Kidney (tissue), 14 donors: ENCODE results near the gene FAM149A. TPM values are rescaled to one million over a fixed set of nuclear protein-coding genes. Genes with fewer than 3 reads are reported as not detected.
A peak's percentile ranks its signal among the peaks of the same experiment; 100 is the strongest.

ENCODE experiments used
- DNase-seq, 5 donors: peaks; one replicate each; pipeline ENCODE4 v3.0.0-alpha.2; 2013 to 2020
- FAIRE-seq: peaks from 2 replicates; lab custom pipeline; 2012; peaks lifted over from hg19 to GRCh38; lab: Jason Lieb, UNC
- H3K27ac ChIP-seq, 2 donors: one replicate each; pipeline ENCODE4 v1.7.0; 2013; ENCODE audit warnings: low read depth in 2 of 2, low read length in 2 of 2, inconsistent platforms in 1 of 2
- H3K27me3 ChIP-seq: one replicate; pipeline ENCODE4 v1.7.1; 2013; ENCODE audit warnings: low read length, inconsistent platforms; ENCODE audit not compliant: control insufficient read depth, insufficient read depth
- H3K36me3 ChIP-seq, 3 donors: one replicate each; pipeline versions ENCODE4 v1.7.0 to v1.7.1; 2013; ENCODE audit warnings: low read length in 3 of 3, control low read depth in 1 of 3, inconsistent platforms in 1 of 3; ENCODE audit not compliant: insufficient read depth in 3 of 3, control insufficient read depth in 2 of 3
- H3K4me1 ChIP-seq, 3 donors: one replicate each; pipeline versions ENCODE4 v1.7.0 to v1.7.1; 2013; ENCODE audit warnings: low read length in 3 of 3, inconsistent platforms in 1 of 3, low read depth in 1 of 3; ENCODE audit not compliant: control insufficient read depth in 2 of 3, insufficient read depth in 2 of 3
- H3K4me3 ChIP-seq, 3 donors: one replicate each; pipeline versions ENCODE4 v1.7.0 to v1.8.1; 2013; ENCODE audit warnings: low read length in 3 of 3, control low read depth in 1 of 3, inconsistent platforms in 1 of 3
- H3K9ac ChIP-seq, 3 donors: one replicate each; pipeline versions ENCODE4 v1.7.0 to v1.7.1; 2013; ENCODE audit warnings: low read length in 3 of 3, control low read depth in 1 of 3, inconsistent platforms in 1 of 3
- H3K9me3 ChIP-seq, 3 donors: one replicate each; pipeline versions ENCODE4 v1.7.0 to v1.7.1; 2013; ENCODE audit warnings: low read length in 3 of 3, control low read depth in 1 of 3, inconsistent platforms in 1 of 3; ENCODE audit not compliant: control insufficient read depth in 2 of 3, insufficient read depth in 1 of 3
- intact Hi-C: fragments of 100-400 bp; cut with DNase I; formaldehyde crosslinking; loops from one replicate; pipeline ENCODE4 v1.11.1; 2022
- polyA plus RNA-seq: library from polyadenylated mRNA; stranded (reverse); fragments of 350-450 nt; fragmentation: Illumina TruSeq; extraction: RNeasy Lipid Tissue Mini Kit (QIAGEN cat#74804); gene quantifications from one replicate; pipeline ENCODE4 v1.2.3, GENCODE V29; 2014; ENCODE audit warnings: low read depth, low replicate concordance; ENCODE audit not compliant: insufficient read depth
- total RNA-seq: library from RNA; stranded (reverse); fragmentation: NEBNext Ultra II Directional; extraction: Animal tissue kit (Norgen Biotek cat#: 25700); gene quantifications from one replicate; pipeline ENCODE4 v1.2.1, GENCODE V29; 2021
- TF ChIP-seq, protein P1 (sequence below): IDR thresholded peaks from 3 replicates; pipeline ENCODE4 v1.5.1; 2012; ENCODE audit warnings: mild to moderate bottlenecking, moderate library complexity, borderline replicate concordance; ENCODE audit not compliant: insufficient read depth; ENCODE audit errors: extremely low read depth
- donor health status: control.
- donor health status: control.
- donor health status: control.
- donor health status: control.
- donor health status: control.
- donor health status: DM: yes; HTN: yes; CAD: no.
- donor health status: Normal renal cell carcinoma (clear cell type).

FAM149A gene
- total and polyA plus RNA-seq, 2 donors from 2014 or later, result 32.4 to 37.8 TPM

DNA sequence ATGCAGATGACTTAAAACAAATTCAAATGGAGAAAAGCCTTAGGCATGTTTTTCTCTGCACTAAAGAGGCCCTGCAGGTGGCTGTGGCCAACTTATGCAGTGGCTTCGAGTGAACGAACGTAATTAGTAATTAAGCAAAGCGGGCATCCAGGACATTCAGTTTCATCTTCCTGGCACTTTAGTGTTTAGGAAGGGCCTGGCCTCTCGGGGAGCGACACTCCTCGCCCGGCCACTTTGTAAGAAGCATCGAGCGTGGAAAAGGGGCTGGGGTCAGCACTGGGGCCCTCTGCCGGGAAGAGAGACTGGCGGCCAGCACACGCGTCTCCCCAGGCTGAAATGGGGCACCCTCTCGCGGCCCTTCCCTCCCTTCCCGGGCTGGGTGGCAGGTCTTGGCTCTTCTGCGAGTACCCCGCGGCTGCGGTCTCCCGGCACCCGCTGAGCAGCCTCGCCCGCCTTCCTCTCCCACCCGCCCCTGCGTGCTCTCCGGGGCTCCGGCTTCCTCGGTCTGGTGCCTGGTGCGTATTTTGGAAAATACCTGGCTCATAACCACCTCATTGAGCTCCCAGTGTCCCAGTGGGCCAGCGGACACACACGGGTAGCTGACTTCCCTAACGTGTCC is 86.2 kb downstream of the FAM149A start:
- FAIRE-seq, result no peak

DNA sequence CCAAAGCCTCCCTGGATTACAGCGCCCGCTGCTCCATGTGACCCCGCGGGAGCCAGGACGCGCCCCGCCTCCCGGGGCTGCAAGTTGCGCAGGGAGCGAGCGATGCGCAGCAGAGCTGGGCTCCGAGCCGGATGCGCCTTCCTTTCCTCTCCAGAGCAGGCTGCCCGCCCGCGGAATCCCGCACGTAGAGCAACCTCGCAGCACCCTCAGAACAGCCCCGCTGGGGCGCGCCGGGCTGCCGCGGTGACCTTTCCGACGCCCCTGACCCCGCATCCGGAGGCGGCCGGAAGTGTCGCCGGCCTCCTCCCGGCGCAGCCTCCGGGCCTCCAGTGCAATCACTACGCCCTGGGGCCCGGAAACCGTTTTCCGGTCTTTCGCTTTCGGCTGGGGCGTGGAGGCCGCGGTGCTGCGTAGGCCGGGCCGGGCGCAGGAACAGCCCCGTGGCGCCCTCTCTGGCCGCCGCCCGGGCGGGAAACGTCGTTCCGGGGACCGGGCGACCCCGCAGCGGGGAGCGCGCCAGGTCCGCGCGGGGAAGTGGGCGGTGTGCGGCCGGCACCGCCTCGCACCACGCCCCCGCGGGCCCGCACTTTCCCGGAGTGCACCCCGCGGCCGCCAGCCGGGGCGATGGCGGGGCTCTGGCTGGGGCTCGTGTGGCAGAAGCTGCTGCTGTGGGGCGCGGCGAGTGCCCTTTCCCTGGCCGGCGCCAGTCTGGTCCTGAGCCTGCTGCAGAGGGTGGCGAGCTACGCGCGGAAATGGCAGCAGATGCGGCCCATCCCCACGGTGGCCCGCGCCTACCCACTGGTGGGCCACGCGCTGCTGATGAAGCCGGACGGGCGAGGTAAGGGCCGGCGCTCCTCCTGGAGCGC is 86.9 kb downstream of the FAM149A start, which contains the start of gene CYP4V2:
Gene CYP4V2 (plus strand): TSS at position 368 of the 866 bp plus-strand sequence. CDS start 257 bp downstream, at position 625.
- peak; percentile 77 to 96 (median 83) for DNase-seq
- intact Hi-C loops, result no loop called here
- TF ChIP-seq, protein P1, sequence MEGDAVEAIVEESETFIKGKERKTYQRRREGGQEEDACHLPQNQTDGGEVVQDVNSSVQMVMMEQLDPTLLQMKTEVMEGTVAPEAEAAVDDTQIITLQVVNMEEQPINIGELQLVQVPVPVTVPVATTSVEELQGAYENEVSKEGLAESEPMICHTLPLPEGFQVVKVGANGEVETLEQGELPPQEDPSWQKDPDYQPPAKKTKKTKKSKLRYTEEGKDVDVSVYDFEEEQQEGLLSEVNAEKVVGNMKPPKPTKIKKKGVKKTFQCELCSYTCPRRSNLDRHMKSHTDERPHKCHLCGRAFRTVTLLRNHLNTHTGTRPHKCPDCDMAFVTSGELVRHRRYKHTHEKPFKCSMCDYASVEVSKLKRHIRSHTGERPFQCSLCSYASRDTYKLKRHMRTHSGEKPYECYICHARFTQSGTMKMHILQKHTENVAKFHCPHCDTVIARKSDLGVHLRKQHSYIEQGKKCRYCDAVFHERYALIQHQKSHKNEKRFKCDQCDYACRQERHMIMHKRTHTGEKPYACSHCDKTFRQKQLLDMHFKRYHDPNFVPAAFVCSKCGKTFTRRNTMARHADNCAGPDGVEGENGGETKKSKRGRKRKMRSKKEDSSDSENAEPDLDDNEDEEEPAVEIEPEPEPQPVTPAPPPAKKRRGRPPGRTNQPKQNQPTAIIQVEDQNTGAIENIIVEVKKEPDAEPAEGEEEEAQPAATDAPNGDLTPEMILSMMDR, result peak; percentile 25
- FAIRE-seq, result no peak
- peak within 1 kb of the TSS; percentile 78 to 92 (median 85) for H3K4me3 ChIP-seq
- H3K27ac ChIP-seq, result peak within 1 kb of the TSS; percentile 96 to 99
- H3K27me3 ChIP-seq, result no peaks in the 10 kb centered on the region
- H3K9me3 ChIP-seq, result no peaks in the 10 kb centered on the region
- H3K9ac ChIP-seq, result peak within 1 kb of the TSS; percentile 69 to 87 (median 72)
- H3K4me1 ChIP-seq, result peaks cover 3 to 21% (median 17%) of the 10 kb centered on the region in 3 donors
- peaks cover 0 to 15% (median 3%) of the 10 kb centered on the region in 3 donors for H3K36me3 ChIP-seq

More for the DNA sequence above, 86.2 kb downstream of the FAM149A start:
- Histone ChIP-seq H3K9ac (peak overlapping the region; percentile 51 to 82 (median 72)), H3K9me3 (no peaks in the 10 kb centered on the region), H3K27ac (peak overlapping the region; percentile 96 to 99), H3K36me3 (peaks cover 0 to 10% (median 3%) of the 10 kb centered on the region in 3 donors), H3K27me3 (no peaks in the 10 kb centered on the region), H3K4me3 (peak overlapping the region; percentile 77 to 85 (median 78)), H3K4me1 (peaks cover 3 to 17% (median 17%) of the 10 kb centered on the region in 3 donors)
- peak in 4 of 5 donors; percentile 65 to 89 (median 75) for DNase-seq
- intact Hi-C loops, result no loop called here
- TF ChIP-seq, protein P1, result no peak

DNA sequence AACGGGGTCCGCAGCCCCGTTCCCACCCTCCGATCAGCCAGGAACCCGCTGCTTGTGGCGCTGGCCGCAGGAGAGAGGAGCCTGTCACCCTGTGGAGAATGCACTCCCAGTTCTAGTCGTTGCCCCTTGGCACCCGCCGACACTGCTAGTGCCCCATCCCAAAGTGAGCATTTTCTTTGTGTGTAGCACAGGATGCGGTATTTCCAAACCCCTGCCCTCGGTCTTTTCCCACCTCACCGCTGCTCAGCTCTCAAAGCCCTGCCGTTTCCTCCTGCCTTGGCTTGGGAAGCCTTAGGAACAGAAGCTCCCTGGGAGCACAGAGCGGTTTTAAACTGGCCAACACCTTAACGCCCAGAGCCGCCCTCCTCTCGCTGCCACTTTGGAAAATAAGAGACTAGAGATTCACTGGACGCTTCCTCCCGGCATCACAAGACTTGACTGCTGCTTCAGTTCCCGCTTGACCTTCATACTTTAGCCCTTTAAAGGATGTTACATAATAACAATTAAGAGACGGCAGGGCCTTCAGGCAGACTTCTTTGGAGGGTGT is 87.6 kb downstream of the FAM149A start:
- FAIRE-seq, result no peak
- intact Hi-C loops, result no loop called here

More for the DNA sequence above, 87.6 kb downstream of the FAM149A start:
- Histone ChIP-seq H3K9ac (peak overlapping the region; percentile 50 to 87 (median 69)), H3K27me3 (no peaks in the 10 kb centered on the region), H3K9me3 (no peaks in the 10 kb centered on the region), H3K4me3 (peak overlapping the region; percentile 78 to 92 (median 85)), H3K4me1 (peaks cover 3 to 21% (median 17%) of the 10 kb centered on the region in 3 donors), H3K36me3 (peaks cover 0 to 15% (median 6%) of the 10 kb centered on the region in 3 donors), H3K27ac (peak overlapping the region; percentile 96 to 99)
- peak in 4 of 5 donors; percentile 54 to 77 (median 64) for DNase-seq
- TF ChIP-seq, protein P1, result no peak
